HUES64 (cell line): ENCODE data around the gene RAB36.

ENCODE experiments used
- H3K27ac ChIP-seq: 2 replicates; pipeline ENCODE4 v1.7.0; 2013; ENCODE audit warnings: low read depth, low read length, inconsistent platforms
- H3K27me3 ChIP-seq: 2 replicates; pipeline ENCODE4 v1.6.1; 2013; ENCODE audit warnings: mild to moderate bottlenecking, low read length; ENCODE audit not compliant: insufficient read depth
- H3K36me3 ChIP-seq: 2 replicates; pipeline ENCODE4 v1.6.1; 2013; ENCODE audit warnings: mild to moderate bottlenecking, low read length; ENCODE audit not compliant: insufficient read depth
- H3K4me1 ChIP-seq: 2 replicates; pipeline ENCODE4 v1.6.1; 2013; ENCODE audit warnings: mild to moderate bottlenecking, low read length, moderate library complexity; ENCODE audit not compliant: insufficient read depth
- H3K4me3 ChIP-seq: 2 replicates; pipeline ENCODE4 v1.5.1; 2013; ENCODE audit warnings: mild to moderate bottlenecking, low read length, moderate library complexity
- H3K9ac ChIP-seq: 2 replicates; pipeline ENCODE4 v1.6.1; 2013; ENCODE audit warnings: mild to moderate bottlenecking, low read depth, low read length
- H3K9me3 ChIP-seq: 2 replicates; pipeline ENCODE4 v1.6.1; 2013; ENCODE audit warnings: low read depth, low read length; ENCODE audit not compliant: insufficient read depth
- WGBS: fragments of 150-250, 120-280 bp; methylation state at CpG from one replicate; pipeline ENCODE4 v1.1.7; 2013; ENCODE audit warnings: missing lambda C conversion rate; 5-methylcytosine and 5-hydroxymethylcytosine counted together

The RAB36 gene

GRCh38 chr22:23204541-23205157 lies 59.4 kb downstream of the RAB36 start:
- no peaks in the 10 kb centered on the region for H3K9me3 ChIP-seq
- no peak overlapping the region for H3K27ac ChIP-seq
- no peak overlapping the region for H3K4me3 ChIP-seq
- no peaks in the 10 kb centered on the region for H3K27me3 ChIP-seq
- no peak overlapping the region; the same call in 1 of the 2 replicates for H3K9ac ChIP-seq
- peaks cover 5% of the 10 kb centered on the region; the same call in 1 of the 2 replicates for H3K4me1 ChIP-seq
- WGBS: 92% methylated on average over 11 of the region's 11 CpGs
- H3K36me3 ChIP-seq: peaks cover 12% of the 10 kb centered on the region

- H3K27ac ChIP-seq: 0 out of 2 replicates have a peak overlapping the region, but pooled peaks have one; percentile 25
- peaks cover 5% of the 10 kb centered on the region; the same call in 1 of the 2 replicates for H3K4me1 ChIP-seq
- no peaks in the 10 kb centered on the region for H3K27me3 ChIP-seq
- H3K4me3 ChIP-seq: no peak overlapping the region
- peaks cover 12% of the 10 kb centered on the region for H3K36me3 ChIP-seq
- WGBS: 93% methylated on average over 9 of the region's 9 CpGs
- H3K9me3 ChIP-seq: no peaks in the 10 kb centered on the region
- no peak overlapping the region for H3K9ac ChIP-seq
Observed at GRCh38 chr22:23205339-23206049, 60.2 kb downstream of the RAB36 start.

- Histone ChIP-seq H3K9me3 (no peaks in the 10 kb centered on the region), H3K36me3 (peaks cover 12% of the 10 kb centered on the region), H3K9ac (no peak overlapping the region), H3K27ac (no peak overlapping the region), H3K4me3 (no peak overlapping the region), H3K27me3 (no peaks in the 10 kb centered on the region), H3K4me1 (peaks cover 7% of the 10 kb centered on the region; the same call in 1 of the 2 replicates)
Observed at GRCh38 chr22:23206915-23207314, 61.6 kb downstream of the RAB36 start.

GRCh38 chr22:23207729-23208393 lies 62.6 kb downstream of the RAB36 start:
- H3K27ac ChIP-seq: no peak overlapping the region
- H3K27me3 ChIP-seq: no peaks in the 10 kb centered on the region
- H3K9ac ChIP-seq: no peak overlapping the region
- H3K36me3 ChIP-seq: peaks cover 11% of the 10 kb centered on the region
- 96% methylated on average over 11 of the region's 11 CpGs for WGBS
- no peak overlapping the region for H3K4me3 ChIP-seq
- no peaks in the 10 kb centered on the region for H3K9me3 ChIP-seq
- peaks cover 7% of the 10 kb centered on the region; the same call in 1 of the 2 replicates for H3K4me1 ChIP-seq

- 95% methylated on average over 6 of the region's 6 CpGs for WGBS
- Histone ChIP-seq H3K4me3 (no peak overlapping the region), H3K9me3 (no peaks in the 10 kb centered on the region), H3K27me3 (no peaks in the 10 kb centered on the region), H3K36me3 (no peaks in the 10 kb centered on the region; the same call in none of the 2 replicates), H3K9ac (no peak overlapping the region), H3K27ac (no peak overlapping the region), H3K4me1 (peaks cover 5% of the 10 kb centered on the region; the same call in 1 of the 2 replicates)
Observed at GRCh38 chr22:23210428-23211170, 65.3 kb downstream of the RAB36 start.

- no peaks in the 10 kb centered on the region; the same call in 1 of the 2 replicates for H3K36me3 ChIP-seq
- H3K4me1 ChIP-seq: peaks cover 7% of the 10 kb centered on the region; the same call in 1 of the 2 replicates
- H3K9ac ChIP-seq: no peak overlapping the region
- H3K4me3 ChIP-seq: no peak overlapping the region
- no peaks in the 10 kb centered on the region for H3K27me3 ChIP-seq
- no peak overlapping the region for H3K27ac ChIP-seq
- H3K9me3 ChIP-seq: no peaks in the 10 kb centered on the region
- WGBS: 91% methylated on average over 3 of the region's 3 CpGs
Observed at GRCh38 chr22:23211622-23212021, 66.3 kb downstream of the RAB36 start.

GRCh38 chr22:23212061-23213021 lies 67.1 kb downstream of the RAB36 start:
- Histone ChIP-seq H3K9ac (no peak overlapping the region), H3K4me1 (peaks cover 10% of the 10 kb centered on the region; the same call in 1 of the 2 replicates), H3K27me3 (no peaks in the 10 kb centered on the region), H3K4me3 (no peak overlapping the region), H3K27ac (no peak overlapping the region), H3K36me3 (no peaks in the 10 kb centered on the region), H3K9me3 (no peaks in the 10 kb centered on the region)
- 92% methylated on average over 10 of the region's 10 CpGs for WGBS

GRCh38 chr22:23213022-23213555 lies 67.8 kb downstream of the RAB36 start:
- no peaks in the 10 kb centered on the region for H3K9me3 ChIP-seq
- H3K9ac ChIP-seq: no peak overlapping the region
- H3K4me1 ChIP-seq: peaks cover 16% of the 10 kb centered on the region
- no peaks in the 10 kb centered on the region for H3K27me3 ChIP-seq
- WGBS: 93% methylated on average over 13 of the region's 13 CpGs
- H3K4me3 ChIP-seq: no peak overlapping the region
- no peak overlapping the region for H3K27ac ChIP-seq
- H3K36me3 ChIP-seq: no peaks in the 10 kb centered on the region

GRCh38 chr22:23213581-23214334 lies 68.5 kb downstream of the RAB36 start:
- Histone ChIP-seq H3K27ac (no peak overlapping the region), H3K27me3 (no peaks in the 10 kb centered on the region), H3K4me1 (peaks cover 23% of the 10 kb centered on the region), H3K4me3 (no peak overlapping the region), H3K9ac (no peak overlapping the region), H3K9me3 (no peaks in the 10 kb centered on the region), H3K36me3 (no peaks in the 10 kb centered on the region)
- WGBS: 95% methylated on average over 11 of the region's 11 CpGs
